HG03469 (cell line): Measurements from ENCODE around the gene NPAS2.

ENCODE experiments used
- ATAC-seq: cut with Tn5 transposase; IDR thresholded peaks from one replicate; pipeline ENCODE4 v1.9.1; 2021; ENCODE audit warnings: mild to moderate bottlenecking, moderate library complexity, moderate number of reproducible peaks; ENCODE audit not compliant: unreplicated experiment

NPAS2 gene

DNA sequence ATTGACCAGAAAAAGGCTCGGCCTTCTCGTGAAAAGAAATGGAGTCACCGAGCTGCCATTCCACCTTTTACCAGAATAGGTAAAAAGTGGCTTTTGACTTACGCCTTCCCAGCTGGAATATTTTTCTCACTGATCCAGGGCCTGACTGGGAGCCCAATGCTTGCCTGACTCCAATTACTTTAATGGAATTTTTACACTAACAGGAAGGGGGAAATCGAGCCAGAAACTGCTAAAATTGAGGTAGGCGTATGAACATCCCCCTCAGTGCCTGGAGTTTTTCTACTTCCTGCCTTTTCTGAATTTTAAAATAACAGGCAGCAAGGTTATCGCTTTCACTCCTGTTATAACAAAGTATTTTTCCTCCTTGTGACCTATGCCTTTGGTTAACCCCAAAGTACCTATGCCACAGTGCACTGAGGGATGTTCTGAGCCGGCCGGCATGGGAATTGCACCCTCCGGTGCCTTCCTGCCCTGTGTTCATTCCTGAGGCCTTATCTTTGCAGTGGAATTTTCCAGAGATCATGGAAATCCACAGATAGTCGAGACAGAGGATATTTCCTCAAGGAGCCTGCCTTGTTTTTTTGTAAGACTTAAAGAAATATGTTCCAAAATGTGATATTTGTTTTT lies 163.9 kb downstream of the NPAS2 start:
- no peak for ATAC-seq

- no peak for ATAC-seq
These were observed 165.0 kb downstream of the NPAS2 start for GRCh38 chr2:100984892-100985307.

DNA sequence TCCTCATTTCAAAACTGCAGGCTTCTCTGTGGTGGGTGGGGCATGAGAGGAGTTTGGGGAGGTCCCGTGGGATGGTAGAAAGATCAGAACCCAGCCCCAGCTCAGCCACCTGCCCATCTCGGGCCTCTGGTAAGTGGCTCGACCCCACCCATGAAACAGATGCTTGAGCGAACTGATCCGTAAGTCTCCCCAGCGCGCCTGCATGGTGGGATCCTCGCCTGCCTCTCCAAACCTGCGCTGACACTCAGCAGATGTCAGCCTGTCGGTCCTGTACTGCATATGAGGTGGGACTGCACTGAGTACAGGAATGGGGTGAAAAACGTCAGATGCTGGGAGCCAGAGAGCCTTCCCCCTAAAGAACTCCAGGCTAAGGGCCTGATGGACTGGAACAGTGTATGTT lies 166.2 kb downstream of the NPAS2 start:
- ATAC-seq: no peak

DNA sequence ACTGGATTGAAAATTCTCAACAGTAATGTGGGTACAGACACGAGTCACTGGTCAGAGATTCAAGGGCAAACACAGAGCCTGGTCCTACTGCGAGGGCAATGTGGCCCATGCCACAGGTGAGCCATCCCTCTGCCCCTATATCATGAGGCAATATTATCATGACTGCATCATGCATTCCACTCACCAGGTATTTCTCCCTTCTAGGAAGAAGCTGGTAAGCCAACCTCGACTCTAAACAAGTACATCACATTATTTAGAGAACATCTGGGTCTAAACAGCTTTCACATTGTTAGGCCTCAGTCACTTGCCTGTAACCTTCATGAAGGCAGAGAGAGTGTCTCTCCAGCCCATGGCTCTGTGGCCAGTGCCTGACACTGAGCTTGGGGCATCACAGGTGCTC lies 167.6 kb downstream of the NPAS2 start:
- no peak for ATAC-seq

DNA sequence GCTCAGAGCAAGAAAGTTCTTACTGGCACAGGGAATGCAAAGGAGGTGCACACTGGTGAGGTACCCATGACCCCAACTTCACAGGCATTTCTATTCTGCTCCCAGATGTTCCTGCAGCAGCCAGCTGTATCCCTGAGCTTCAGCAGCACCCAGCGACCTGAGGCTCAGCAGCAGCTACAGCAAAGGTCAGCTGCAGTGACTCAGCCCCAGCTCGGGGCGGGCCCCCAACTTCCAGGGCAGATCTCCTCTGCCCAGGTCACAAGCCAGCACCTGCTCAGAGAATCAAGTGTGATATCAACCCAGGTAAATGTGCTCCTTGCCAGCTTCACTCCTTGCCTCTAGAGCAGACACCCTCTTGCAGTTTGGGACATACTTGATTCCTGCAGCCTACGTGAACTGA lies 168.0 kb downstream of the NPAS2 start:
- ATAC-seq: no peak

- no peak for ATAC-seq
These were observed 168.9 kb downstream of the NPAS2 start for GRCh38 chr2:100988630-100989417.

- ATAC-seq: no peak
These were observed 169.7 kb downstream of the NPAS2 start for GRCh38 chr2:100989666-100990065.

DNA sequence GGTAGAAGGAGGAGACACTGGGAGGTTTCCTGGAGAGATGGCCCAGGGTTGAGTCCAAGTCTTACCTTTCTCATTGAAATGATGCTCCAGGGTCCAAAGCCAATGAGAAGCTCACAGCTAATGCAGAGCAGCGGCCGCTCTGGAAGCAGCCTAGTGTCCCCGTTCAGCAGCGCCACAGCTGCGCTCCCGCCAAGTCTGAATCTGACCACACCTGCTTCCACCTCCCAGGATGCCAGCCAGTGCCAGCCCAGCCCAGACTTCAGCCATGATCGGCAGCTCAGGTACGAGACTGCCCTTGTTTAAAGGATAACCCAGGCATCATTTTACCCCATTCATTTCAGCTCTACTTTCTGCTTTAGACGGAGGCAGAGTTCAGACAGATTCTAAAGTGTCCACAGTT lies 170.2 kb downstream of the NPAS2 start:
- ATAC-seq: no peak

DNA sequence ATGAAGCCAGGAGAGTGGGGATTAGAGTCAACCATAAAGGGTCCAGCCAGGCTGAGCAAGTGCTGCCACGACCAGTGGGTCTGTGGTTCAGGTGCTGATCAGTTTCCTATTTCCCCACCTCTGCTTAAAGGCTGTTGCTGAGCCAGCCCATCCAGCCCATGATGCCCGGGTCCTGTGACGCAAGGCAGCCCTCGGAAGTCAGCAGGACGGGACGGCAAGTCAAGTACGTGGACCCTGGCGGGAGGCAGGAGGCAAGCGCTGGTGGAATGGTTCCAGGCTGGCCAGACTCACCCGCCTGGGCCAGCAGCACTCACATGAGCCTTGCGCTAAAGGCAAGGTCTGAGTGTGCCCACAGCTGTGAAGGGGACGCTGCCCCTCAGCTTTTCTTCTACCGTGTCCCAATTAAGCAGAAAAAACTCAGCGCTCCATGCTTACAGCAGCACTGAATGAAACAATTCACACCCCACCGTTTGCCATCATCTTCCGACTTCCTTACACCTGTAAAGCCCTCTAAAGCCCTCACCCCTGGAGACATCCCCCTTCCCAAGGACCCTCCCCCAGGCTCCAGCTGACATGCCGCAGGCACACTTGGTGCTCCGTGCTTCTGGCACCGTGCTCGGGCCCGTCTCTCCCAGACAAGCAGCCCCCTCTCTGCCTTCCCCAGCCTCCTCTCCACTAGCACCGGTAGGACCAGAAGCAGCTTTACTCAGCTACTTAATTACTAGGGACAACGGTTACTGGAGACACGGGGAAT lies 170.9 kb downstream of the NPAS2 start:
- no peak for ATAC-seq

- no peak for ATAC-seq
These were observed 171.4 kb downstream of the NPAS2 start for GRCh38 chr2:100991404-100991773.

DNA sequence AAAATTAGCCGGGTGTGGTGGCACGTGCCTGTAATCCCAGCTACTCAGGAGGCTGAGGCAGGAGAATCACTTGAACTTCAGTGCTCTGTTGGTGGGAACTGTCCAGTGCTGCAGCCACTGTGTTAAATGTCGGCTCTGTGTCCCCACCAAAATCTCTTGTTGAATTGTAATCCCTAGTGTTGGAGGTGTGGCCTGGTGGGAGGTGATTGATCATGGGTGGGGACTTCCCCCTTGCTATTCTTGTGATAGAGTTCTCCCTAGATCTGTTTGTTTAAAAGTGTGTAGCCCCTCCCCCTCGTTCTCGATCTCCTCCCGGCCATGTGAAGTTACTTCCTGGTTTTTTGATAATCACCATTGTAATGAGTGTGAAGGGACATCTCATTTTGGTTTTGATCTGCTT lies 172.3 kb downstream of the NPAS2 start:
- ATAC-seq: no peak

DNA sequence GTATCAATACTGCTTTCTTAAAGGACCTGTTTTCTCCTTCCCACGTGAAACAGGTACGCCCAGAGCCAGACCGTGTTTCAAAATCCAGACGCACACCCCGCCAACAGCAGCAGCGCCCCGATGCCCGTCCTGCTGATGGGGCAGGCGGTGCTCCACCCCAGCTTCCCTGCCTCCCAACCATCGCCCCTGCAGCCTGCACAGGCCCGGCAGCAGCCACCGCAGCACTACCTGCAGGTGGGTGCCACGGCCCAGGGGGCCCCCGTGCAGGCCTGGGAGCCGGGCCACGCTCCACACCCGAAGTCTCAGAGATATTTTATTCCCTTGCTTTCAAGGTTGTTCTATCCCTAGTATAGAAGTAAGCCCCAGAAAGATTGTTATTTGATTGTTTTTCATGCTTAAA lies 173.4 kb downstream of the NPAS2 start:
- ATAC-seq: no peak

GRCh38 chr2:100995309-100996075 lies 175.6 kb downstream of the NPAS2 start:
- no peak for ATAC-seq

GRCh38 chr2:100997509-100998234 lies 177.7 kb downstream of the NPAS2 start:
- ATAC-seq: no peak

- no peak for ATAC-seq
These were observed 178.3 kb downstream of the NPAS2 start for GRCh38 chr2:100998235-100998573.

GRCh38 chr2:100999995-101000394 lies 180.1 kb downstream of the NPAS2 start:
- ATAC-seq: no peak

- peak; percentile 91 for ATAC-seq
These were observed 182.0 kb downstream of the NPAS2 start, which contains the start of gene RPL31 for GRCh38 chr2:101001691-101002561. TSS of gene RPL31 (plus strand) at chr2:101002289. CDS start at chr2:101002702, 413 bp downstream.

DNA sequence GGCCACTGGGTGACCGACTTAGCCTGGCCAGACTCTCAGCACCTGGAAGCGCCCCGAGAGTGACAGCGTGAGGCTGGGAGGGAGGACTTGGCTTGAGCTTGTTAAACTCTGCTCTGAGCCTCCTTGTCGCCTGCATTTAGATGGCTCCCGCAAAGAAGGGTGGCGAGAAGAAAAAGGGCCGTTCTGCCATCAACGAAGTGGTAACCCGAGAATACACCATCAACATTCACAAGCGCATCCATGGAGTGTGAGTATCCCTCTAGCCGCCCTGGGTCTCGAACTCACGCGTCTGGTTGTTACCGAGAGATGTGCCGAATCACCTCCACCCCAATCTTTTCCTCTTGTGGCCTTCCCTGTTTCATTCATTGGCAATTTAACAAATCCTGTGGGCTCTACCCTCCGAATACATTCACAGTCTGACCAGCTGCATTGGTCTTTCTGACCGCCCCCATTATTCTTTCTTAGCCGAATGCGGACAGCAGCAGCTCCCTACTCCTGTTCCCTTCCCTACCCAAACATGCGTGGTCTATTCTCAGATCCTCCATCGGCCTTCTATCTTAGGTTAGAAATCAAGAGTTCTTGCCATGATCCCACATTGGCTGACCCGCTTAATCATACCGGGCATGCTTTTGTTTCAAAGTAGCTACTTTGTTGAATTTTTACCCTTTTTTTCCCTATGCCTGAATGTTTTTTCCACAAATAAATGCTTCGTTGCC lies 182.8 kb downstream of the NPAS2 start:
- no peak for ATAC-seq

GRCh38 chr2:101003278-101003775 lies 183.4 kb downstream of the NPAS2 start:
- no peak for ATAC-seq
